Neutrophil (primary cell): ENCODE data around the gene SBNO2.

Source experiments
- H3K27ac ChIP-seq: fragments of 200-600 bp; sonication (generic); 2 replicates; pipeline ENCODE4 v1.5.1; 2016; ENCODE audit warnings: mild to moderate bottlenecking, moderate library complexity
- H3K27me3 ChIP-seq: fragments of 200-600 bp; sonication (generic); 2 replicates; pipeline ENCODE4 v1.6.0; 2016; ENCODE audit warnings: mild to moderate bottlenecking
- H3K36me3 ChIP-seq: fragments of 200-600 bp; sonication (generic); 2 replicates; pipeline ENCODE4 v1.5.1; 2017
- H3K4me1 ChIP-seq, 2 experiments: fragments of 200-600 bp in 1 of 2; sonication (generic) in 1 of 2; 1 replicate in 1 of 2; 2 replicates in 1 of 2; pipeline versions ENCODE4 v1.5.1 to v1.6.1; 2013 to 2016; ENCODE audit warnings: low read depth in 1 of 2, low read length in 1 of 2, mild to moderate bottlenecking in 1 of 2, moderate library complexity in 1 of 2; ENCODE audit not compliant: control insufficient read depth in 1 of 2, insufficient read depth in 1 of 2
- H3K4me3 ChIP-seq, 2 experiments: fragments of 200-600 bp in 1 of 2; sonication (generic) in 1 of 2; 1 replicate in 1 of 2; 2 replicates in 1 of 2; pipeline ENCODE4 v1.5.1; 2013 to 2016; ENCODE audit warnings: low read depth in 1 of 2, low read length in 1 of 2, mild to moderate bottlenecking in 1 of 2, moderate library complexity in 1 of 2
- H3K9me3 ChIP-seq: fragments of 200-600 bp; sonication (generic); 2 replicates; pipeline ENCODE4 v1.5.1; 2016
- CTCF ChIP-seq: fragments of 200-600 bp; sonication (generic); IDR thresholded peaks from 2 replicates; pipeline ENCODE4 v1.5.1; 2016; ENCODE audit warnings: antibody characterized with exemption

SBNO2 gene

DNA sequence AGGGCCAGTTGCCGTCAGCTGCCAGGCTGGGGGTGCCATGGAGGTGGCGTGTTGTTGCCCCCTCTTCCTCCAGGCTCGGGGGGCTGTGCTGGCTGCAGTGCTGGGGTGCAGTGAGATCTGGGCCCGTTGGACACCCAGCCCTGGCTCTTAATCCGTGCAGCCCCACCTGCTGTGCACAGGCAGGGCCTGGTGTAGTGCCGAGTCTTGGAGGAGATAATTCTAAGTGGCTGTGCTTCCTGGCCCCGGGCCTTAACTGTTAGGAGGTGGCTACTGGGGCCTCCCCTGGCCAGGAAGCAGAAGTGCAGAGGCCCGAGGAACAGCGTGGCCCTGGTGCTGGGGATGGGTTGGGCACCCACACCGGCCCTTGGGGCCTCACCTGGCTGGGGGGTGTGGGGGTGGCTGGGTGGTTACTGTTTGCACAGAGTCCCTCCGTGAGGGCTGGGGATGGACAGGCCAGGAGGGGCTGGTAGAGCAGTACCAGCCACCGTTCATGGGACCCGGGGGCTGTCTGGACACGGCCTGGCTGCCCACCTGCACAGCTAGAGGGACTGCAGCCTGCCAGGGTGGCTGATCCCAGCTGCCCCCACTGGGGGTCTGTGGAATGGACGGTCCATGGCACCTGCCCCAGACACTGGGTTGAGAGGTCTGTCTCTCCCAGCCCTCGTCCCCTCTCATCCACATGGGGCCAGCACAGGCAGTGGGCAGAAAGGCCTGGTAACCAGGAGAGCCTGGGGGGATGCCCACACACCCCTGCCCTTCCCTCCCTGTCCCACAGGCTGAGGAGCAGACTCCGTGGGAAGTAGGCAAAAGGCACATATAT lies 67.0 kb downstream of the SBNO2 start:
- Histone ChIP-seq H3K4me3 (no peak overlapping the region), H3K27ac (peak overlapping the region; percentile 55), H3K36me3 (peaks cover 61% of the 10 kb centered on the region), H3K4me1 (peaks cover 41 to 49% of the 10 kb centered on the region in 2 experiments), H3K9me3 (no peaks in the 10 kb centered on the region), H3K27me3 (no peaks in the 10 kb centered on the region)
- TF ChIP-seq CTCF: no peak

DNA sequence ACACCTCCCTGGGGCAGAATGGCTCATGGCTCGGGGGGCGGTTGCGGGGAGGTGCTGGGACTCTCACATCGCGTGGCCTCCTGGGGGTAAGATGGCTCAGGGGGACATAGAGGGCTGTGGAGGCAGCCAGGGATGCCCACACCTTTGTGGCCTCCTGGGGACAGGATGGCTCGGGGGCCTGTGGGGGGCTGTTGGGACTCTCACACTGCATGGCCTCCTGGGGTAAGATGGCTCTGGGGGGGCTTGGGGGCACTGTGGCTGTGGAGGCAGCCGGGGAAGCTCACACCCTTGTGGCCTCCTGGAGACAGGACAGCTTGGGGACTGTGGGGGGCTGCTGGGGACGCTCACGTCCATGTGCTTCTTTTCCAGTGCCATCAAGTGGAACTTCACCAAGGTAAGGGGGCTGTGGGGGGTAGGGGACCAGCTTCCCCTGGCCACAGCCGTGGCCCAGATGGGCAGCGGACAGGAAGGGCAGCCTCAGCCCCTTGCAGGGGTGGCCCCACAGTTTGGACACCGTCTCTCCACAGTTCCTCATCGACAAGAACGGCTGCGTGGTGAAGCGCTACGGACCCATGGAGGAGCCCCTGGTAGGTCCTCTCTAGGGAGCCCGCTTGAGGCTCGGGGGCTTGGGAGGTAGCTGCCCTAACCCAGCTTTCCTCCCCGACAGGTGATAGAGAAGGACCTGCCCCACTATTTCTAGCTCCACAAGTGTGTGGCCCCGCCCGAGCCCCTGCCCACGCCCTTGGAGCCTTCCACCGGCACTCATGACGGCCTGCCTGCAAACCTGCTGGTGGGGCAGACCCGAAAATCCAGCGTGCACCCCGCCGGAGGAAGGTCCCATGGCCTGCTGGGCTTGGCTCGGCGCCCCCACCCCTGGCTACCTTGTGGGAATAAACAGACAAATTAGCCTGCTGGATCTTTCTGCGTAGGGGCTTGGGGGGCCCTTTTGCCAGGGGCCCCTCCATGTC lies 67.9 kb downstream of the SBNO2 start:
- Histone ChIP-seq H3K27ac (peak overlapping the region; percentile 55), H3K9me3 (no peaks in the 10 kb centered on the region), H3K4me1 (peaks cover 50 to 58% of the 10 kb centered on the region in 2 experiments), H3K4me3 (no peak overlapping the region), H3K27me3 (no peaks in the 10 kb centered on the region), H3K36me3 (peaks cover 52% of the 10 kb centered on the region)
- TF ChIP-seq CTCF: no peak

DNA sequence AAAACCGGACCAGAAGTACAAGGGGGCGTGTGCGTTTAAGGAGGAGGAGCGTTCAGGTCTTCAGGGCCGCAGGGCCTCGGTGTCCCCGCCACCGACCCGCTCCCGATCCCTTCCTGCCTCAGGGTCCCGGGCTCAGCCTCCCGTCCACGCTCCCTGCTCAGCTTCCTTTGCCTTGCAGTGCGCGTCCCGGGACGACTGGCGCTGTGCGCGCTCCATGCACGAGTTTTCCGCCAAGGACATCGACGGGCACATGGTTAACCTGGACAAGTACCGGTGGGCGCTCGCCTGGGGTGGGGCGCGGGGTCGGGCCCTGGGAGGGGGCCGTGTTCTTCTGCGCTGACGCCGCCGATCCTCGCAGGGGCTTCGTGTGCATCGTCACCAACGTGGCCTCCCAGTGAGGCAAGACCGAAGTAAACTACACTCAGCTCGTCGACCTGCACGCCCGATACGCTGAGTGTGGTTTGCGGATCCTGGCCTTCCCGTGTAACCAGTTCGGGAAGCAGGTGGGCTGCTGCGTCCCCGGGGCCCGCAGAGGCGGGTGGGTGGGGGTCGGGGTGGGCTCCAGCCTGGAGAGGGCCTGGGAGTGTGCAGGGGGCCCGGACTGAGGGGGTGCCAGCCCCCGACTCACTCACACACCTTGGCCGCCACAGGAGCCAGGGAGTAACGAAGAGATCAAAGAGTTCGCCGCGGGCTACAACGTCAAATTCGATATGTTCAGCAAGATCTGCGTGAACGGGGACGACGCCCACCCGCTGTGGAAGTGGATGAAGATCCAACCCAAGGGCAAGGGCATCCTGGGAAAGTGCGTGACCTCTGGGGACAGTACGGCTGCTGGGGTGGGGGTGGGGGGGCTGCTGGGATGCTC lies 68.8 kb downstream of the SBNO2 start:
- Histone ChIP-seq H3K9me3 (no peaks in the 10 kb centered on the region), H3K36me3 (peaks cover 43% of the 10 kb centered on the region), H3K27ac (peak overlapping the region; percentile 96), H3K4me3 (peak overlapping the region; percentile 73 to 86), H3K27me3 (no peaks in the 10 kb centered on the region), H3K4me1 (peaks cover 59 to 67% of the 10 kb centered on the region in 2 experiments)
- TF ChIP-seq CTCF: no peak

- Histone ChIP-seq H3K27me3 (no peaks in the 10 kb centered on the region), H3K4me3 (peak overlapping the region; percentile 73 to 86), H3K36me3 (peaks cover 35% of the 10 kb centered on the region), H3K27ac (peak overlapping the region; percentile 96), H3K4me1 (peaks cover 67 to 75% of the 10 kb centered on the region in 2 experiments), H3K9me3 (no peaks in the 10 kb centered on the region)
- TF ChIP-seq CTCF: no peak
Measured at GRCh38 chr19:1104311-1105007, 69.6 kb downstream of the SBNO2 start.
